ENCODE data around the gene POMC.
"Not testable (repeated sequence)": the region's sequence is repeated elsewhere in the genome, so short reads cannot be mapped to it uniquely, and the experiment has no call there.

GRCh38 chr2:25210923-25211322, 42.5 kb upstream of the POMC start:
- not testable (repeated sequence) for TF ChIP-seq CTCF, POLR2A, EP300, POLR2AphosphoS5 (IDR thresholded peaks at IDR 0.05)
